ENCODE data around the gene CDKL1. TPM values are rescaled to one million over a fixed set of nuclear protein-coding genes. Genes with fewer than 3 reads are reported as not detected.
"Not testable (repeated sequence)": the region's sequence is repeated elsewhere in the genome, so short reads cannot be mapped to it uniquely, and the experiment has no call there.

CDKL1 gene
- total RNA-seq, 1 experiment from 2014 or later: 4.6 TPM

GRCh38 chr14:50388256-50388931 lies 8.3 kb downstream of the CDKL1 start:
- no peak for DNase-seq (ENCODE audit: low read depth)

- DNase-seq (ENCODE audit: low read depth): no peak
Observed at GRCh38 chr14:50387548-50387947, 9.1 kb downstream of the CDKL1 start.

- DNase-seq (ENCODE audit: low read depth): no peak
Observed at GRCh38 chr14:50383618-50384225, 13.0 kb downstream of the CDKL1 start.

- DNase-seq (ENCODE audit: low read depth): no peak
Observed at GRCh38 chr14:50381823-50382287, 14.8 kb downstream of the CDKL1 start.

- no peak for DNase-seq (ENCODE audit: low read depth)
Observed at GRCh38 chr14:50381008-50381407, 15.7 kb downstream of the CDKL1 start.

- DNase-seq (ENCODE audit: low read depth): no peak
Observed at GRCh38 chr14:50380455-50380854, 16.2 kb downstream of the CDKL1 start.

- no peak for DNase-seq (ENCODE audit: low read depth)
Observed at GRCh38 chr14:50379563-50379962, 17.1 kb downstream of the CDKL1 start.

GRCh38 chr14:50377550-50378085 lies 19.1 kb downstream of the CDKL1 start:
- no peak for DNase-seq (ENCODE audit: low read depth)

- DNase-seq (ENCODE audit: low read depth): no peak
Observed at GRCh38 chr14:50375760-50376159, 20.9 kb downstream of the CDKL1 start.

- DNase-seq (ENCODE audit: low read depth): no peak
Observed at GRCh38 chr14:50373959-50374358, 22.7 kb downstream of the CDKL1 start.

- DNase-seq (ENCODE audit: low read depth): no peak
Observed at GRCh38 chr14:50371546-50371945, 25.1 kb downstream of the CDKL1 start.

- DNase-seq (ENCODE audit: low read depth): no peak
Observed at GRCh38 chr14:50366589-50366988, 30.1 kb downstream of the CDKL1 start.

- no peak for DNase-seq (ENCODE audit: low read depth)
Observed at GRCh38 chr14:50366115-50366514, 30.6 kb downstream of the CDKL1 start.

GRCh38 chr14:50365572-50365971 lies 31.1 kb downstream of the CDKL1 start:
- DNase-seq (ENCODE audit: low read depth): not testable (repeated sequence)

GRCh38 chr14:50364792-50365191 lies 31.9 kb downstream of the CDKL1 start:
- no peak for DNase-seq (ENCODE audit: low read depth)

GRCh38 chr14:50363714-50364111 lies 33.0 kb downstream of the CDKL1 start:
- peak; percentile 26 for DNase-seq (ENCODE audit: low read depth)

- no peak for DNase-seq (ENCODE audit: low read depth)
Observed at GRCh38 chr14:50362764-50363713, 33.6 kb downstream of the CDKL1 start.

- not testable (repeated sequence) for DNase-seq (ENCODE audit: low read depth)
Observed at GRCh38 chr14:50361473-50362403, 34.9 kb downstream of the CDKL1 start.

- DNase-seq (ENCODE audit: low read depth): no peak
Observed at GRCh38 chr14:50360851-50361250, 35.8 kb downstream of the CDKL1 start.

GRCh38 chr14:50360093-50360492 lies 36.6 kb downstream of the CDKL1 start:
- no peak for DNase-seq (ENCODE audit: low read depth)

- no peak for DNase-seq (ENCODE audit: low read depth)
Observed at GRCh38 chr14:50359631-50360030, 37.0 kb downstream of the CDKL1 start.

Measured in RPMI7951 (cell line).